Kidney epithelial cell (primary cell): ENCODE results near the gene USP15. TPM values are rescaled to one million over a fixed set of nuclear protein-coding genes. Genes with fewer than 3 reads are reported as not detected.
"Not testable (repeated sequence)": the region's sequence is repeated elsewhere in the genome, so short reads cannot be mapped to it uniquely, and the experiment has no call there.

Experiments used
- DNase-seq: peaks from one replicate; pipeline ENCODE4 v3.0.0-alpha.2; 2010; ENCODE audit warnings: low read depth
- H3K27me3 ChIP-seq: 2 replicates; pipeline ENCODE4 v1.6.0; 2011; ENCODE audit warnings: low read length; ENCODE audit not compliant: control insufficient read depth, insufficient read depth
- H3K36me3 ChIP-seq: 2 replicates; pipeline ENCODE4 v1.5.1; 2011; ENCODE audit warnings: low read length; ENCODE audit not compliant: control insufficient read depth, insufficient read depth
- H3K4me3 ChIP-seq: 2 replicates; pipeline ENCODE4 v1.5.1; 2011; ENCODE audit warnings: low read depth, mild to moderate bottlenecking, control low read depth, low read length
- CTCF ChIP-seq: IDR thresholded peaks from 2 replicates; pipeline ENCODE4 v1.5.1; 2011; ENCODE audit warnings: mild to moderate bottlenecking, moderate library complexity, low read length, control low read depth, inconsistent platforms; ENCODE audit not compliant: insufficient read depth, poor library complexity, severe bottlenecking
- total RNA-seq: library from RNA; depleted of rRNA; stranded (reverse); fragments of >200 nt; gene quantifications from 2 replicates; pipeline ENCODE4 v1.2.3, GENCODE V29; 2015

USP15 gene
- total RNA-seq, 1 donor from 2014 or later: 37.5 TPM

DNA sequence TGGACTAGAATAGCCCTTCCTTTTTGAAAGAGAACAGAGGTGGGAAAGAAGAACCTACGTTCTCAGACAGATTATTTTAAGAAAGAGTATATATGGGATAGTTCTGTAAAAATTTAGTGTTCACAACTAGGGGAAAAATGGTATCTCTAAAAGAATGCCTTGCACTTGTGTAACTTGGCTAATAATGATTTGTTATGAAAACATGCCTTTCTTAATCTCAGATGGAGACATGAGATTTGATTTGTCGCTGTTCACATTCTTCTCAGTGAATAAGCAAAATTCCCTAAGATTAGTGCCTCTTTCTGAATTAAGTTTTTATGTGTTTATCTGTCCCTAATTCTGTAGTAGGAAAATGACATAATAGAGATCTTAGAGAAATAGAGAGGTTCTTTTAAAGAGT is 100.8 kb downstream of the USP15 start:
- H3K36me3 ChIP-seq: no peaks in the 10 kb centered on the region
- TF ChIP-seq CTCF: no peak
- no peak overlapping the region for H3K4me3 ChIP-seq
- H3K27me3 ChIP-seq: no peaks in the 10 kb centered on the region
- no peak for DNase-seq

- no peak for TF ChIP-seq CTCF
- DNase-seq: no peak
- H3K27me3 ChIP-seq: no peaks in the 10 kb centered on the region
Measured at GRCh38 chr12:62363506-62363905, 103.3 kb downstream of the USP15 start.

GRCh38 chr12:62364697-62365096 is 104.5 kb downstream of the USP15 start:
- H3K36me3 ChIP-seq, H3K4me3 ChIP-seq, DNase-seq, H3K27me3 ChIP-seq: not testable (repeated sequence)

More at GRCh38 chr12:62363506-62363905, 103.3 kb downstream of the USP15 start:
- Histone ChIP-seq H3K36me3 (no peaks in the 10 kb centered on the region), H3K4me3 (no peak overlapping the region)

DNA sequence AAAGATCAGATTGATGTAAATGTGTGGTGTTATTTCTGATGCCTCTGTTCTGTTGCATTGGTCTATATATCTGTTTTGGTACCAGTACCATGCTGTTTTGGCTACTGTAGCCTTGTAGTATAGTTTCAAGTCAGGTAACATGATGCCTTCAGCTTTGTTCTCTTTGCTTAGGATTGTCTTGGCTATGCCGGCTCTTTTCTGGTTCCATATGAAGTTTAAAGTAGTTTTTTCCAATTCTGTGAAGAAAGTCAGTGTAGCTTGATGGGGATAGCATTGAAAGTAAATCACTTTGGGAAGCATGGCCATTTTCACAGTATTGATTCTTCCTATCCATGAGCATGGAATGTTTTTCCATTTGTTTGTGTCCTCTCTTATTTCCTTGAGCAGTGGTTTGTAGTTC is 105.6 kb downstream of the USP15 start:
- not testable (repeated sequence) for H3K4me3 ChIP-seq, H3K27me3 ChIP-seq, DNase-seq, H3K36me3 ChIP-seq

- not testable (repeated sequence) for H3K27me3 ChIP-seq, H3K4me3 ChIP-seq, DNase-seq, H3K36me3 ChIP-seq
Measured at GRCh38 chr12:62368430-62369223, 108.4 kb downstream of the USP15 start.

- no peaks in the 10 kb centered on the region for H3K36me3 ChIP-seq
- TF ChIP-seq CTCF: no peak
- no peak overlapping the region for H3K4me3 ChIP-seq
- no peak for DNase-seq
- no peaks in the 10 kb centered on the region for H3K27me3 ChIP-seq
Measured at GRCh38 chr12:62370189-62370588, 110.0 kb downstream of the USP15 start.

GRCh38 chr12:62371661-62372060 is 111.5 kb downstream of the USP15 start:
- TF ChIP-seq CTCF: no peak
- DNase-seq: no peak
- no peak overlapping the region for H3K4me3 ChIP-seq
- H3K36me3 ChIP-seq: no peaks in the 10 kb centered on the region
- H3K27me3 ChIP-seq: no peaks in the 10 kb centered on the region
